BJ (cell line): ENCODE data around the gene USH2A. TPM values are rescaled to one million over a fixed set of nuclear protein-coding genes. Genes with fewer than 3 reads are reported as not detected.

ENCODE experiments used
- CTCF ChIA-PET: fragments of 350-600 bp; formaldehyde crosslinking; extraction: SDS; loops from one replicate; lab custom pipeline; 2021; ENCODE audit warnings: antibody characterized with exemption, inconsistent platforms; lab: Yijun Ruan, JAX
- POLR2A ChIA-PET: fragments of 300-600 bp; sonication (Branson Sonifier 250); formaldehyde crosslinking; extraction: SDS; loops from one replicate; lab custom pipeline; 2021; ENCODE audit warnings: antibody characterized with exemption; lab: Charles Lee
- DNase-seq: peaks from one replicate; pipeline ENCODE4 v3.0.0-alpha.2; 2011; ENCODE audit warnings: low read depth
- H3K27me3 ChIP-seq: 2 replicates; pipeline ENCODE4 v1.6.0; 2011; ENCODE audit warnings: low read length; ENCODE audit not compliant: control insufficient read depth, insufficient read depth
- H3K36me3 ChIP-seq: 2 replicates; pipeline ENCODE4 v1.5.1; 2011; ENCODE audit warnings: low read length; ENCODE audit not compliant: control insufficient read depth, insufficient read depth
- H3K4me3 ChIP-seq: 2 replicates; pipeline ENCODE4 v1.5.1; 2011; ENCODE audit warnings: low read depth, mild to moderate bottlenecking, control low read depth, low read length
- CTCF ChIP-seq: IDR thresholded peaks from 2 replicates; pipeline ENCODE4 v1.5.1; 2011; ENCODE audit warnings: low read depth, mild to moderate bottlenecking, control low read depth, inconsistent platforms, low read length, moderate library complexity; ENCODE audit not compliant: insufficient read depth
- polyA plus RNA-seq: library from polyadenylated mRNA; depleted of rRNA; stranded (reverse); fragments of >200 nt; gene quantifications from 2 replicates; pipeline ENCODE4 v1.2.3, GENCODE V29; 2011

USH2A gene
- polyA plus RNA-seq, 1 experiment = under 0.01 TPM

DNA sequence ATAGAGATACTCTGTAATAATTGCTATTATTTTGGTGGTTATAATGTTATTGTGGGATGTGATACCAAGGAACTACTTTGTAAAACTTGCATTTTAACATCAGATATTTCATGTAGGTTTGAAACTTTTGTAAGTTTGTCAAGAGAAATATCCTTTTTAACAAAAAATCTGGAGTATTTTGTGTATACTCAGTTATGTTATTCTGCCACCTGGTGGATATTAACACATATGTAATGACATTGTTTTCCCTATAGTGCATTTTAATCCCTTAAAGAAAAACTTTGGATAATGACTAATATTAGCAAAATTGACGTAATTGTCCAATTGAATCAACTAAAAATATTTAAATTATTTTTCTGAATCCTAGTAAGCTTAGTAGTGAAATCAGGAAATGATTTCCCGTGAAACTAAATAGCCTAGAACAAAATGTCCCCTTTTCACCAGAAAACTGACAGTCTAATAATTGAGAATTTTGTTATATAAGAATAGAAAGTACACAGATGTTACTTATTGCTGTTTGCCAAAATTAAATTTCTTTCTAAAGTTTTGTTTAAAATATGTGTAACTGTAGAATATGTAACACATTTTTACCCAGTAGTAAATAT is 816.6 kb downstream of the USH2A start:
- no peaks in the 10 kb centered on the region for H3K36me3 ChIP-seq
- no peak for DNase-seq
- CTCF ChIA-PET = no interaction called here

DNA sequence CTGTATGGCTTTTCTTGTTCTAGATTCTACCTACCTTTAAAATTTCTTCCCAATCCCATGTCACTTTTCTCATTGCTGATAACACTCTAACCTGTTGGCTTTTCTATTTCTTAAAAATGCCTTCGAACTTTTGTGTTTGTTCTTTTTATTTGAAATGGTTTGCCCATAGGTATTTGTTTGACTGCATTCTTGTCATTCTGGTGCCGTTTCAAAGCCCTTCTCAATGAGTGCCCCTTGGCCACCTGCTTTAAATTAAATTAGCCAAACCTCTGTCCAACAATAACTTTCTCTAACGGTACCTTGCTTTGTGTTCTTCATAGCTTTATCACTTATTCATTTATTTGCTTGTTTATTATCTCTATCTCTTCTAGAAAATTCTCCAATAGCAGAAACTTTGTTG is 817.2 kb downstream of the USH2A start:
- POLR2A ChIA-PET = interaction anchor here (0.6 kb wide), 1 partner anchor 349 kb away, joined by 3 read pairs; no protein-coding TSS in a partner anchor
- no peak for DNase-seq
- Histone ChIP-seq H3K4me3 (no peak overlapping the region), H3K27me3 (no peaks in the 10 kb centered on the region), H3K36me3 (no peaks in the 10 kb centered on the region)
- no peak for TF ChIP-seq CTCF
- CTCF ChIA-PET = no interaction called here

More for the DNA sequence above, 816.6 kb downstream of the USH2A start:
- POLR2A ChIA-PET = interaction anchor here (0.6 kb wide), 1 partner anchor 348 kb away, joined by 3 read pairs; no protein-coding TSS in a partner anchor
- Histone ChIP-seq H3K4me3 (no peak overlapping the region), H3K27me3 (no peaks in the 10 kb centered on the region)
- TF ChIP-seq CTCF = peak; percentile 43

GRCh38 chr1:215605011-215605621 is 818.1 kb downstream of the USH2A start:
- no peak for TF ChIP-seq CTCF
- POLR2A ChIA-PET = no interaction called here
- Histone ChIP-seq H3K4me3 (no peak overlapping the region), H3K36me3 (no peaks in the 10 kb centered on the region), H3K27me3 (no peaks in the 10 kb centered on the region)
- DNase-seq = no peak
- CTCF ChIA-PET = interaction anchor here (0.6 to 1.5 kb wide), 6 partner anchors 9 to 684 kb away, joined by 3 to 4 read pairs (median 3); no protein-coding TSS in a partner anchor

GRCh38 chr1:215603319-215603718 is 819.9 kb downstream of the USH2A start:
- H3K36me3 ChIP-seq = no peaks in the 10 kb centered on the region
- DNase-seq = no peak
- H3K4me3 ChIP-seq = no peak overlapping the region
- ChIA-PET CTCF (interaction anchor here (1.5 kb wide), 1 partner anchor 29 kb away, joined by 5 read pairs; no protein-coding TSS in a partner anchor), POLR2A (no interaction called here)
- H3K27me3 ChIP-seq = no peaks in the 10 kb centered on the region
- no peak for TF ChIP-seq CTCF

- ChIA-PET POLR2A (no interaction called here), CTCF (no interaction called here)
- Histone ChIP-seq H3K4me3 (no peak overlapping the region), H3K36me3 (no peaks in the 10 kb centered on the region), H3K27me3 (no peaks in the 10 kb centered on the region)
- no peak for TF ChIP-seq CTCF
- DNase-seq = no peak
Measured at GRCh38 chr1:215601276-215601675, 822.0 kb downstream of the USH2A start.
